ENCODE results near the gene P2RY11. TPM values are rescaled to one million over a fixed set of nuclear protein-coding genes. Genes with fewer than 3 reads are reported as not detected.

P2RY11 gene
- total RNA-seq, 2 experiments from 2014 or later: 59.0 to 62.1 TPM

DNA sequence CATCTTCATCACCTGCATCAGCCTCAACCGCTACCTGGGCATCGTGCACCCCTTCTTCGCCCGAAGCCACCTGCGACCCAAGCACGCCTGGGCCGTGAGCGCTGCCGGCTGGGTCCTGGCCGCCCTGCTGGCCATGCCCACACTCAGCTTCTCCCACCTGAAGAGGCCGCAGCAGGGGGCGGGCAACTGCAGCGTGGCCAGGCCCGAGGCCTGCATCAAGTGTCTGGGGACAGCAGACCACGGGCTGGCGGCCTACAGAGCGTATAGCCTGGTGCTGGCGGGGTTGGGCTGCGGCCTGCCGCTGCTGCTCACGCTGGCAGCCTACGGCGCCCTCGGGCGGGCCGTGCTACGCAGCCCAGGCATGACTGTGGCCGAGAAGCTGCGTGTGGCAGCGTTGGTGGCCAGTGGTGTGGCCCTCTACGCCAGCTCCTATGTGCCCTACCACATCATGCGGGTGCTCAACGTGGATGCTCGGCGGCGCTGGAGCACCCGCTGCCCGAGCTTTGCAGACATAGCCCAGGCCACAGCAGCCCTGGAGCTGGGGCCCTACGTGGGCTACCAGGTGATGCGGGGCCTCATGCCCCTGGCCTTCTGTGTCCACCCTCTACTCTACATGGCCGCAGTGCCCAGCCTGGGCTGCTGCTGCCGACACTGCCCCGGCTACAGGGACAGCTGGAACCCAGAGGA is 2.6 kb downstream of the P2RY11 start:
- CTCF ChIA-PET: interaction anchor here (1.1 to 8.9 kb wide), 6 partner anchors 8 to 183 kb away, joined by 3 to 128 read pairs (median 5); partner anchors contain the start of genes ANGPTL6 and PPAN
- H3K36me3 Mint-ChIP-seq (ENCODE audit: low read depth): peaks cover 73% of the 10 kb centered on the region
- intact Hi-C loops (cut with micrococcal nuclease): loop anchor here (2.0 kb wide), 1 partner anchor 39 kb away; no protein-coding TSS in a partner anchor

DNA sequence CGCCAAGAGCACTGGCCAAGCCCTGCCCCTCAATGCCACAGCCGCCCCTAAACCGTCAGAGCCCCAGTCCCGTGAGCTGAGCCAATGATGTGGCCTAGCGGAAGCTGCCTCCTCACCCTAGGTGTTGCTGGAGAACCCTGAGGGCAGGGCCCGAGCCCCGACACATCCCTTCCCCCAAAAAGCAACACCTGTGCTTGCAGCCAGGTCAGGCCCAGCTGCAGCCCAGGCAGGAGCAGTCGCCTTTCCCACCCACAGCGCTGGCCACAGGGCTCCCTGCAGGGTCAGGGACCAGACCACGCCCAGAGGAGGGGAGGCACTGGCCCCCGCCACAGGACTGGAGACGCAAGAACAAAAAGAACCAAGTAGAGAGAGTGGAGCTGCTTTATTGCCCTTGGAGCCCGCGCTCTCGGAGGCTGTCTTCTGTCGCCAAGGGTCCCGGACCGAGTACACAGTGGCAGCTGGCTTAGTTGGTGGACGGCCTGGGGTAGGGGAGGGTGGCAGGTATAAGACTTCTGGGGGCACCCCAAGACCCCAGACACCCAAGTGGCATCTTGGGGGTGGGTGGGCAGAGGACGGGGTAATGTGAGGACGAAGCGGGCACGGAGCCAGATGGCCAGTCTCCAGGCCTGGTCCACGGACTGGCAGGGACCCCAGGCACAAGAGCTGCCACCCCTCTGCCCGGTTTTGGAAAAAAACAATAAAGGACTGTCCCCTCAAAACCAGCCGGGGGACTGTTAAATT is 3.3 kb downstream of the P2RY11 start:
- ATAC-seq: no peak

More for the DNA sequence above, 2.6 kb downstream of the P2RY11 start:
- H3K27me3 Mint-ChIP-seq: no peaks in the 10 kb centered on the region
- peak overlapping the region; percentile 97 for H3K27ac Mint-ChIP-seq
- DNase-seq (no peak), ATAC-seq (no peak)
- peak overlapping the region; percentile 15 for H3K4me3 Mint-ChIP-seq
- peaks cover 56% of the 10 kb centered on the region for H3K4me1 Mint-ChIP-seq (ENCODE audit: low read depth)
- TF ChIP-seq, protein P1, sequence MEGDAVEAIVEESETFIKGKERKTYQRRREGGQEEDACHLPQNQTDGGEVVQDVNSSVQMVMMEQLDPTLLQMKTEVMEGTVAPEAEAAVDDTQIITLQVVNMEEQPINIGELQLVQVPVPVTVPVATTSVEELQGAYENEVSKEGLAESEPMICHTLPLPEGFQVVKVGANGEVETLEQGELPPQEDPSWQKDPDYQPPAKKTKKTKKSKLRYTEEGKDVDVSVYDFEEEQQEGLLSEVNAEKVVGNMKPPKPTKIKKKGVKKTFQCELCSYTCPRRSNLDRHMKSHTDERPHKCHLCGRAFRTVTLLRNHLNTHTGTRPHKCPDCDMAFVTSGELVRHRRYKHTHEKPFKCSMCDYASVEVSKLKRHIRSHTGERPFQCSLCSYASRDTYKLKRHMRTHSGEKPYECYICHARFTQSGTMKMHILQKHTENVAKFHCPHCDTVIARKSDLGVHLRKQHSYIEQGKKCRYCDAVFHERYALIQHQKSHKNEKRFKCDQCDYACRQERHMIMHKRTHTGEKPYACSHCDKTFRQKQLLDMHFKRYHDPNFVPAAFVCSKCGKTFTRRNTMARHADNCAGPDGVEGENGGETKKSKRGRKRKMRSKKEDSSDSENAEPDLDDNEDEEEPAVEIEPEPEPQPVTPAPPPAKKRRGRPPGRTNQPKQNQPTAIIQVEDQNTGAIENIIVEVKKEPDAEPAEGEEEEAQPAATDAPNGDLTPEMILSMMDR (IDR thresholded peaks at IDR 0.05): no peak
- POLR2A ChIA-PET: interaction anchor here (0.6 to 23.2 kb wide), 14 partner anchors 14 to 182 kb away, joined by 3 to 521 read pairs (median 5); partner anchors contain the start of genes ANGPTL6, DNMT1, P2RY11 and PPAN
- no peaks in the 10 kb centered on the region for H3K9me3 Mint-ChIP-seq

DNA sequence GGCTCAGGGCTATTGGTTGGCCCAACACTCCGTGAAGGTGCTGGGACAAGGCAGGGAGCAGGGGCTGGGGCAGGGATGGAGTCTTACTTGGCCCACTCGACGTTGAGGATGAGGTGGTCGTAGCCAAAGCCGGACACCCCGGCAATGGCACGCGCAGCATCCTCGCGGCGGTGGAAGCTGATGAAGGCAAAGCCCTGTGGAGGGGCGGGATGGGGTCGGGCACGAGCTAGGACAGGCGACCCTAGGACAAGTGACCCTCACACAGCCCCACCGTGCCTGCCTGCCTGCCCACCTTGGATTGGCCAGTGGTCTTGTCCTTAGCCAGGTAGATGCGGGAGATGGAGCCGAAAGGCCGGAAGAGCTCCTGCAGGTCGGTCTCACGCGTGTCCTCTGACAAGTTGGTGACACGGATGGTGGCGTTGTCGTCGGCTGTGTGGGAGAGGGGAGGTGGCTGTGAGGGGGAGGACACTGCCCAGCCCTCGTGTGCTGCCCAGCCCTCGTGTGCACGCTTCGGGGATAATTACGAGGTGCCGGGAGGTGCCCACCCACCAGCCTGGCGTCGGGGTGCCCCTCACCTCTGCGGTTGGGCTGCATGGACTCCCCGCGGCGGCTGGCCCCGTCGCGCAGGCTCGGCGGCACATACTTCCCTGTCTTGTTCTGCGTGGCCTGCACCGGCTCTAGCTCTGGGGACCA is 4.0 kb downstream of the P2RY11 start:
- Mint-ChIP-seq H3K27me3 (no peaks in the 10 kb centered on the region), H3K4me3 (no peak overlapping the region), H3K4me1 (ENCODE audit: low read depth) (peaks cover 47% of the 10 kb centered on the region), H3K36me3 (ENCODE audit: low read depth) (peaks cover 65% of the 10 kb centered on the region), H3K9me3 (no peaks in the 10 kb centered on the region), H3K27ac (peak overlapping the region; percentile 25)
- TF ChIP-seq, protein P1 (IDR thresholded peaks at IDR 0.05): no peak
- intact Hi-C loops (cut with micrococcal nuclease): no loop called here
- ATAC-seq (no peak), DNase-seq (no peak)
- POLR2A ChIA-PET: interaction anchor here (1.0 to 23.2 kb wide), 11 partner anchors 12 to 144 kb away, joined by 3 to 521 read pairs (median 5); partner anchors contain the start of genes ANGPTL6, P2RY11 and PPAN
- CTCF ChIA-PET: interaction anchor here (1.1 to 8.9 kb wide), 3 partner anchors 15 to 183 kb away, joined by 4 to 128 read pairs (median 4); partner anchors contain the start of gene ANGPTL6

More for the DNA sequence above, 3.3 kb downstream of the P2RY11 start:
- TF ChIP-seq, protein P1 (IDR thresholded peaks at IDR 0.05): no peak
- peaks cover 50% of the 10 kb centered on the region for H3K4me1 Mint-ChIP-seq (ENCODE audit: low read depth)
- H3K9me3 Mint-ChIP-seq: no peaks in the 10 kb centered on the region
- H3K27me3 Mint-ChIP-seq: no peaks in the 10 kb centered on the region
- intact Hi-C loops (cut with micrococcal nuclease): no loop called here
- no peak overlapping the region for H3K27ac Mint-ChIP-seq
- ChIA-PET POLR2A (interaction anchor here (0.8 to 23.2 kb wide), 12 partner anchors 15 to 183 kb away, joined by 3 to 521 read pairs (median 5); partner anchors contain the start of genes ANGPTL6, DNMT1, P2RY11 and PPAN), CTCF (interaction anchor here (1.1 to 8.9 kb wide), 6 partner anchors 9 to 183 kb away, joined by 3 to 128 read pairs (median 5); partner anchors contain the start of genes ANGPTL6 and PPAN)
- no peak overlapping the region for H3K4me3 Mint-ChIP-seq
- DNase-seq: peak; percentile 35
- peaks cover 71% of the 10 kb centered on the region for H3K36me3 Mint-ChIP-seq (ENCODE audit: low read depth)

DNA sequence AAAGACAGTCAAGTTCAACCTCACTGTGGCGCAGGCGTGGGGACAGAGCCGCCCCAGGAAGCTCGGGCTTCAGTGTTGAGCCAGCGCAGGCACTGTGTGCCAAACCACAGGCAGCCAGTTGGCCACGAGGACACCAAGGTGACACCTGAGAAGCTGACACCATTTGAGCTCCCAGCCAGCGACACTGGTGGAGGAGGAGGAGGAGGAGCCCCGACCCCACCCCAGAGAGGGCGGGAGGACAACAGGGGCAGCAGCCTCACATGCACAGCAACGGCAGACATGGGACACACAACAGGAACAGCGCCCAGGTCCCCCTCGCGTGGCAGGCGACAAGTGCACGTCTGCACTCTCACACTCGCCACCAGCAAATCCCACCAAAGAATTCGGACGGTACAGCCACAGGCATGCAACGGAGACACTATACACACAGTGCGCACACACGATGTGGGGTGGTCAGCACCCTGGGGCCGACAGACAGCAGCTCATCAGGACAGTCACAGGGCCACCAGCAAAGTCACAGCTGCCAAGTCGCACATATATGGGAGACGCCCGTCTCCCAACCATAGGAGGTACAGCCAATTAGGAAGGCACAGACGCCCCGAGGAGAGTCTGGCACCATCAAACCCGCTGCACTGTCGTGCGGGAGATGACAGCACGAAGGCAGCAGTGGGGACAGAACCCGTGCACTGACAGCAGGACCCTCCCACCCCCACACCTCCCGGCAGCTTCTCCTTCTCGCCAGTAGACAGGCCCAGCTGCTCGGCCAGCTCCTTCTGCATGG is 4.8 kb downstream of the P2RY11 start:
- TF ChIP-seq, protein P1 (IDR thresholded peaks at IDR 0.05): no peak
- H3K36me3 Mint-ChIP-seq (ENCODE audit: low read depth): peaks cover 61% of the 10 kb centered on the region
- ChIA-PET POLR2A (interaction anchor here (1.0 to 23.2 kb wide), 9 partner anchors 11 to 134 kb away, joined by 3 to 521 read pairs (median 4); partner anchors contain the start of genes ANGPTL6, P2RY11 and PPAN), CTCF (interaction anchor here (1.5 to 8.9 kb wide), 2 partner anchors 16 to 184 kb away, joined by 4 to 128 read pairs; partner anchors contain the start of gene ANGPTL6)
- H3K4me3 Mint-ChIP-seq: no peak overlapping the region
- intact Hi-C loops (cut with micrococcal nuclease): no loop called here
- no peaks in the 10 kb centered on the region for H3K27me3 Mint-ChIP-seq
- peak; percentile 28 for DNase-seq
- no peaks in the 10 kb centered on the region for H3K9me3 Mint-ChIP-seq
- H3K27ac Mint-ChIP-seq: peak overlapping the region; percentile 25
- peaks cover 42% of the 10 kb centered on the region for H3K4me1 Mint-ChIP-seq (ENCODE audit: low read depth)
- no peak for ATAC-seq
